Measurements from ENCODE around the gene SERPINA9. TPM values are rescaled to one million over a fixed set of nuclear protein-coding genes. Genes with fewer than 3 reads are reported as not detected.

SERPINA9 gene
- total RNA-seq, 3 donors from 2014 or later (not counting 1 experiment from before 2014, with no cell fraction given): not detected

DNA sequence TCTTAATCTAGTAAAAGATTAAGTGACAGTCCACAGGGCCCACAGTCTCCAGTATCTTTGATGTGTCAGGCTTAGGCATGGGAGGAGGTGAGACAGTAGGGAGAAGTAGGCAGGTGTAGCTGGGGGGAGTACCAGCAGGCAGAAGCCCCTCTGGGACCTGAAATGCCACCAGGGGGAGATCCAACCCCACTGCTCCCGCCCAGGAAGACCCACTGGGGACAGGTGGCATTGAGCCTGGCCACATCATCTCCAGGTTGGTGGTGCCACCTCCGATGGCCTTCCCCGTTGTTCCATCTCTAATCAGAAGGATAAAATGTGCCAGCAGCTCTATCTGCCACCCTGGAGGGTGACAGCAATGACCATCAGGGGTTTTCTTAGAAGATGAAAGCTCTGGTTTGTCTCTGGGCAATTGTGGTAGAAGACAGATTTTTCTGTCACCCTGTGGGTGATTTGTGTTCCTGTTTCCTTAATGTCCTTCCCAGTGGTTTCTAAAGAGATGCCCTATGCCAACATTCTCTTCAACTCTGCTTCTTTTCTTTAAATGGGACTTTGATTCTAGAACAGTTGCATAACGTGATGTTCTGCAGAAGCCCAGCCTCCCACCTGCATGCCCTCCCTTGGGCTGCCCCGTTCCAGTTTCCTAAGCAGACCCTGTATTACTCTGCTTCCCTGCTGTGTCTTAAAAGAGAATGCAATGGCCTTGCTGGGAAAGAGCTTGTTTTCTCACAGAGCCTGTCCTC, 45.5 kb upstream of the SERPINA9 start:
- H3K27me3 ChIP-seq (ENCODE audit: control insufficient read depth, insufficient read depth, low read length): no peaks in the 10 kb centered on the region
- no peak overlapping the region for H3K4me3 ChIP-seq (ENCODE audit: low read length)
- Mint-ChIP-seq H3K36me3 (no peaks in the 10 kb centered on the region), H3K4me1 (no peaks in the 10 kb centered on the region), H3K9me3 (peaks cover 12 to 15% of the 10 kb centered on the region in 2 donors), H3K27ac (no peak overlapping the region), H3K27me3 (ENCODE audit: low read depth in 2 of 2) (peaks cover 12 to 31% of the 10 kb centered on the region in 2 donors), H3K4me3 (no peak overlapping the region)
- no peaks in the 10 kb centered on the region for H3K36me3 ChIP-seq (ENCODE audit: control insufficient read depth, insufficient read depth, low read length)
- H3K27ac ChIP-seq (ENCODE audit: low read length): no peak overlapping the region
- WGBS (ENCODE audit: insufficient coverage): 46% methylated on average over 5 of the region's 5 CpGs
- TF ChIP-seq, protein P1, sequence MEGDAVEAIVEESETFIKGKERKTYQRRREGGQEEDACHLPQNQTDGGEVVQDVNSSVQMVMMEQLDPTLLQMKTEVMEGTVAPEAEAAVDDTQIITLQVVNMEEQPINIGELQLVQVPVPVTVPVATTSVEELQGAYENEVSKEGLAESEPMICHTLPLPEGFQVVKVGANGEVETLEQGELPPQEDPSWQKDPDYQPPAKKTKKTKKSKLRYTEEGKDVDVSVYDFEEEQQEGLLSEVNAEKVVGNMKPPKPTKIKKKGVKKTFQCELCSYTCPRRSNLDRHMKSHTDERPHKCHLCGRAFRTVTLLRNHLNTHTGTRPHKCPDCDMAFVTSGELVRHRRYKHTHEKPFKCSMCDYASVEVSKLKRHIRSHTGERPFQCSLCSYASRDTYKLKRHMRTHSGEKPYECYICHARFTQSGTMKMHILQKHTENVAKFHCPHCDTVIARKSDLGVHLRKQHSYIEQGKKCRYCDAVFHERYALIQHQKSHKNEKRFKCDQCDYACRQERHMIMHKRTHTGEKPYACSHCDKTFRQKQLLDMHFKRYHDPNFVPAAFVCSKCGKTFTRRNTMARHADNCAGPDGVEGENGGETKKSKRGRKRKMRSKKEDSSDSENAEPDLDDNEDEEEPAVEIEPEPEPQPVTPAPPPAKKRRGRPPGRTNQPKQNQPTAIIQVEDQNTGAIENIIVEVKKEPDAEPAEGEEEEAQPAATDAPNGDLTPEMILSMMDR (IDR thresholded peaks at IDR 0.05): no peak
- intact Hi-C loops (cut with micrococcal nuclease): no loop called here
- no peak for DNase-seq
- no peaks in the 10 kb centered on the region for H3K9me3 ChIP-seq (ENCODE audit: control insufficient read depth, insufficient read depth, low read length)
- H3K4me1 ChIP-seq (ENCODE audit: control insufficient read depth, insufficient read depth, low read length): no peaks in the 10 kb centered on the region
- ATAC-seq: no peak

DNA sequence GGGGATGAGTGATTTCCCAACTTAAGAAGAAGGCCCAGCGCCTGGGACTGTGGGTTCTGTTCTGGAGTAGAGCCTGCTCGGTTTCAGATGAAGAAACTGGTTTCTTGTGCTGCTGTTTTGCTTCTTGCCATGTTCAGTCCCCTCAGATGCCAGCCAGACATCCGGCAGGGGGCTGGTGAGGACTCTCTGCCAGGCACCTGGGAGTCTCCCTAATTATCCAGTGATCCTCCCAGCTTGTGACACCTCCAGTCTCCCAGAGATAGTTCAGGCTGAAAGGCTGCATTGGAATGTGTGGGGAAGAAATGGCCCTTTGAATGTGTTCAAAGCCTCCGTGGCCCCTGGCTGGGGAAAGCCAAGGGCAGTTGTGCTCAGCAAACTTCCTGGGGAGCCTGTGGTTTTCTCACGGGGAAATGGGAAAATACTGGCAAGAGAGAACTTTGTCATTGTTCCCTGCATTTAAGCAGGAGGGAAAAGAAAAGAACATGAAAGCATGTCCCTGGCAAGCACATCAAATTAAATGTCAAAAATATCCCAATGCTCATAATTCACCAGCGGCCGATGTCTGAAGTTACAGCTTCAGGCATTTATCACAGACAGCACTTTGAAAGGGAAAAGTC, 41.8 kb upstream of the SERPINA9 start:
- intact Hi-C loops (cut with micrococcal nuclease): no loop called here
- Mint-ChIP-seq H3K9me3 (peaks cover 12 to 13% of the 10 kb centered on the region in 2 donors), H3K36me3 (no peaks in the 10 kb centered on the region), H3K27me3 (ENCODE audit: low read depth in 2 of 2) (peaks cover 0 to 3% of the 10 kb centered on the region in 2 donors), H3K4me3 (no peak overlapping the region), H3K27ac (no peak overlapping the region), H3K4me1 (no peaks in the 10 kb centered on the region)
- H3K4me1 ChIP-seq (ENCODE audit: control insufficient read depth, insufficient read depth, low read length): no peaks in the 10 kb centered on the region
- TF ChIP-seq, protein P1 (IDR thresholded peaks at IDR 0.05): no peak
- H3K27me3 ChIP-seq (ENCODE audit: control insufficient read depth, insufficient read depth, low read length): no peaks in the 10 kb centered on the region
- 56% methylated on average over 7 of the region's 7 CpGs for WGBS (ENCODE audit: insufficient coverage)
- no peak overlapping the region for H3K4me3 ChIP-seq (ENCODE audit: low read length)
- no peak for ATAC-seq
- no peaks in the 10 kb centered on the region for H3K36me3 ChIP-seq (ENCODE audit: control insufficient read depth, insufficient read depth, low read length)
- no peaks in the 10 kb centered on the region for H3K9me3 ChIP-seq (ENCODE audit: control insufficient read depth, insufficient read depth, low read length)
- DNase-seq: no peak
- H3K27ac ChIP-seq (ENCODE audit: low read length): no peak overlapping the region

GRCh38 chr14:94517248-94517640, 41.2 kb upstream of the SERPINA9 start:
- no peak overlapping the region for H3K27ac Mint-ChIP-seq
- no peak for DNase-seq
- ATAC-seq: no peak
- no peaks in the 10 kb centered on the region for H3K27me3 ChIP-seq (ENCODE audit: control insufficient read depth, insufficient read depth, low read length)
- WGBS (ENCODE audit: insufficient coverage): 80% methylated on average over 10 of the region's 10 CpGs
- H3K27me3 Mint-ChIP-seq (ENCODE audit: low read depth in 2 of 2): peaks cover 0 to 3% of the 10 kb centered on the region in 2 donors
- TF ChIP-seq, protein P1 (IDR thresholded peaks at IDR 0.05): no peak
- H3K27ac ChIP-seq (ENCODE audit: low read length): no peak overlapping the region
- no peak overlapping the region for H3K4me3 Mint-ChIP-seq
- no peaks in the 10 kb centered on the region for H3K36me3 ChIP-seq (ENCODE audit: control insufficient read depth, insufficient read depth, low read length)
- intact Hi-C loops (cut with micrococcal nuclease): no loop called here
- H3K4me1 Mint-ChIP-seq: no peaks in the 10 kb centered on the region
- H3K36me3 Mint-ChIP-seq: no peaks in the 10 kb centered on the region
- peaks cover 12 to 13% of the 10 kb centered on the region in 2 donors for H3K9me3 Mint-ChIP-seq
- H3K9me3 ChIP-seq (ENCODE audit: control insufficient read depth, insufficient read depth, low read length): no peaks in the 10 kb centered on the region
- no peak overlapping the region for H3K4me3 ChIP-seq (ENCODE audit: low read length)
- H3K4me1 ChIP-seq (ENCODE audit: control insufficient read depth, insufficient read depth, low read length): no peaks in the 10 kb centered on the region
